GM18526 (cell line): ENCODE measurements around the gene GHR.

Experiments used
- POLR2A ChIP-seq: IDR thresholded peaks from 3 replicates; pipeline ENCODE4 v1.6.1; 2011; ENCODE audit not compliant: insufficient read length; ENCODE audit errors: extremely low read depth

Gene GHR

GRCh38 chr5:42629284-42629683, 206.0 kb downstream of the GHR start:
- TF ChIP-seq POLR2A, result no peak

GRCh38 chr5:42631241-42631640, 208.0 kb downstream of the GHR start:
- TF ChIP-seq POLR2A, result no peak

- TF ChIP-seq POLR2A, result no peak
Measured at GRCh38 chr5:42632354-42632900, 209.2 kb downstream of the GHR start.

- no peak for TF ChIP-seq POLR2A
Measured at GRCh38 chr5:42634575-42634974, 211.3 kb downstream of the GHR start.

GRCh38 chr5:42636425-42636824, 213.2 kb downstream of the GHR start:
- TF ChIP-seq POLR2A, result no peak

- no peak for TF ChIP-seq POLR2A
Measured at GRCh38 chr5:42636946-42637345, 213.7 kb downstream of the GHR start.

- TF ChIP-seq POLR2A, result no peak
Measured at GRCh38 chr5:42638972-42639371, 215.7 kb downstream of the GHR start.

- no peak for TF ChIP-seq POLR2A
Measured at GRCh38 chr5:42640835-42641234, 217.6 kb downstream of the GHR start.

- no peak for TF ChIP-seq POLR2A
Measured at GRCh38 chr5:42641336-42642005, 218.2 kb downstream of the GHR start.

GRCh38 chr5:42642006-42642405, 218.8 kb downstream of the GHR start:
- no peak for TF ChIP-seq POLR2A

- TF ChIP-seq POLR2A, result no peak
Measured at GRCh38 chr5:42643360-42643759, 220.1 kb downstream of the GHR start.

GRCh38 chr5:42645138-42645537, 221.9 kb downstream of the GHR start:
- no peak for TF ChIP-seq POLR2A

GRCh38 chr5:42648036-42648435, 224.8 kb downstream of the GHR start:
- TF ChIP-seq POLR2A, result no peak

GRCh38 chr5:42648915-42649314, 225.7 kb downstream of the GHR start:
- TF ChIP-seq POLR2A, result no peak

- TF ChIP-seq POLR2A, result no peak
Measured at GRCh38 chr5:42650084-42650483, 226.8 kb downstream of the GHR start.

- TF ChIP-seq POLR2A, result no peak
Measured at GRCh38 chr5:42653705-42654104, 230.5 kb downstream of the GHR start.

GRCh38 chr5:42654645-42655044, 231.4 kb downstream of the GHR start:
- TF ChIP-seq POLR2A, result no peak

- TF ChIP-seq POLR2A, result no peak
Measured at GRCh38 chr5:42655982-42656650, 232.9 kb downstream of the GHR start.
